ENCODE results near the gene HHLA2. TPM values are rescaled to one million over a fixed set of nuclear protein-coding genes. Genes with fewer than 3 reads are reported as not detected.

HHLA2 gene
- total RNA-seq, 3 donors from 2014 or later (not counting 1 experiment from before 2014, with no cell fraction given) = 0.09 TPM; not detected in 2

- peaks cover 8 to 9% of the 10 kb centered on the region in 2 donors for H3K27me3 Mint-ChIP-seq (ENCODE audit: low read depth in 2 of 2)
- no peak overlapping the region for H3K27ac ChIP-seq (ENCODE audit: low read length)
- H3K4me3 ChIP-seq (ENCODE audit: low read length) = no peak overlapping the region
- no peaks in the 10 kb centered on the region for H3K36me3 ChIP-seq (ENCODE audit: control insufficient read depth, insufficient read depth, low read length)
- H3K9me3 ChIP-seq (ENCODE audit: control insufficient read depth, insufficient read depth, low read length) = no peaks in the 10 kb centered on the region
- H3K9me3 Mint-ChIP-seq = no peaks in the 10 kb centered on the region
- DNase-seq = no peak
- intact Hi-C loops (cut with micrococcal nuclease) = no loop called here
- no peak for ATAC-seq
- H3K27me3 ChIP-seq (ENCODE audit: control insufficient read depth, insufficient read depth, low read length) = no peaks in the 10 kb centered on the region
- H3K36me3 Mint-ChIP-seq = no peaks in the 10 kb centered on the region
- no peak overlapping the region for H3K27ac Mint-ChIP-seq
- TF ChIP-seq, protein P1, sequence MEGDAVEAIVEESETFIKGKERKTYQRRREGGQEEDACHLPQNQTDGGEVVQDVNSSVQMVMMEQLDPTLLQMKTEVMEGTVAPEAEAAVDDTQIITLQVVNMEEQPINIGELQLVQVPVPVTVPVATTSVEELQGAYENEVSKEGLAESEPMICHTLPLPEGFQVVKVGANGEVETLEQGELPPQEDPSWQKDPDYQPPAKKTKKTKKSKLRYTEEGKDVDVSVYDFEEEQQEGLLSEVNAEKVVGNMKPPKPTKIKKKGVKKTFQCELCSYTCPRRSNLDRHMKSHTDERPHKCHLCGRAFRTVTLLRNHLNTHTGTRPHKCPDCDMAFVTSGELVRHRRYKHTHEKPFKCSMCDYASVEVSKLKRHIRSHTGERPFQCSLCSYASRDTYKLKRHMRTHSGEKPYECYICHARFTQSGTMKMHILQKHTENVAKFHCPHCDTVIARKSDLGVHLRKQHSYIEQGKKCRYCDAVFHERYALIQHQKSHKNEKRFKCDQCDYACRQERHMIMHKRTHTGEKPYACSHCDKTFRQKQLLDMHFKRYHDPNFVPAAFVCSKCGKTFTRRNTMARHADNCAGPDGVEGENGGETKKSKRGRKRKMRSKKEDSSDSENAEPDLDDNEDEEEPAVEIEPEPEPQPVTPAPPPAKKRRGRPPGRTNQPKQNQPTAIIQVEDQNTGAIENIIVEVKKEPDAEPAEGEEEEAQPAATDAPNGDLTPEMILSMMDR (IDR thresholded peaks at IDR 0.05) = no peak
- no peaks in the 10 kb centered on the region for H3K4me1 ChIP-seq (ENCODE audit: control insufficient read depth, insufficient read depth, low read length)
- 96% methylated on average over 5 of the region's 5 CpGs for WGBS (ENCODE audit: insufficient coverage)
- no peaks in the 10 kb centered on the region for H3K4me1 Mint-ChIP-seq
- no peak overlapping the region for H3K4me3 Mint-ChIP-seq
Measured at GRCh38 chr3:108346301-108347227, 50.2 kb downstream of the HHLA2 start.

DNA sequence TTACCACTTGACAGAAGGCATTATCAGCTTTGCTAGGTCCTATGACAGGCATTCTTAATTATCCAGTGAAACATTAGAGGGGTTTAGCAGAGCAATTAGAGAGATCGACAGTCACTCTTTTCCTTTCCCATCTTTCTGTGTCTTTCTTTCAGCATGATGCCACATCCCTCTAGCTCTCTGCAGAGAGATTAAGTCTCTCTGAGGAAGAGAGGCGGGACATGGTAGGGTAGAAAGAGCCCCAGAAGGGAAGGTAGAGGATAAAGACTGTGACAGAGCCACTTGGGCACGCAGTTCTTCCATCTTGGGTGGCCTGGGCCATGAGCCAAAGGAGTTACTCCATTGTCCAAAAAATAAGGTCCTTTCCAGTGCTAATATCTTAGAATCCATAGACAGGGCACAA lies 55.8 kb downstream of the HHLA2 start:
- DNase-seq (no peak), ATAC-seq (no peak)
- Mint-ChIP-seq H3K9me3 (no peaks in the 10 kb centered on the region), H3K4me3 (no peak overlapping the region), H3K36me3 (no peaks in the 10 kb centered on the region), H3K27ac (no peak overlapping the region), H3K27me3 (ENCODE audit: low read depth in 2 of 2) (peaks cover 6 to 9% of the 10 kb centered on the region in 2 donors), H3K4me1 (no peaks in the 10 kb centered on the region)
- H3K4me1 ChIP-seq (ENCODE audit: control insufficient read depth, insufficient read depth, low read length) = no peaks in the 10 kb centered on the region
- no peak overlapping the region for H3K27ac ChIP-seq (ENCODE audit: low read length)
- H3K36me3 ChIP-seq (ENCODE audit: control insufficient read depth, insufficient read depth, low read length) = no peaks in the 10 kb centered on the region
- intact Hi-C loops (cut with micrococcal nuclease) = no loop called here
- H3K9me3 ChIP-seq (ENCODE audit: control insufficient read depth, insufficient read depth, low read length) = no peaks in the 10 kb centered on the region
- no peak overlapping the region for H3K4me3 ChIP-seq (ENCODE audit: low read length)
- no peaks in the 10 kb centered on the region for H3K27me3 ChIP-seq (ENCODE audit: control insufficient read depth, insufficient read depth, low read length)
- TF ChIP-seq, protein P1 (IDR thresholded peaks at IDR 0.05) = no peak
- 81% methylated on average over 2 of the region's 3 CpGs for WGBS (ENCODE audit: insufficient coverage)

GRCh38 chr3:108354562-108354961 lies 58.2 kb downstream of the HHLA2 start:
- Histone ChIP-seq H3K9me3 (ENCODE audit: control insufficient read depth, insufficient read depth, low read length) (no peaks in the 10 kb centered on the region), H3K27me3 (ENCODE audit: control insufficient read depth, insufficient read depth, low read length) (no peaks in the 10 kb centered on the region), H3K36me3 (ENCODE audit: control insufficient read depth, insufficient read depth, low read length) (no peaks in the 10 kb centered on the region), H3K4me1 (ENCODE audit: control insufficient read depth, insufficient read depth, low read length) (no peaks in the 10 kb centered on the region), H3K4me3 (ENCODE audit: low read length) (no peak overlapping the region), H3K27ac (ENCODE audit: low read length) (no peak overlapping the region)
- no peak for DNase-seq
- intact Hi-C loops (cut with micrococcal nuclease) = no loop called here
- H3K9me3 Mint-ChIP-seq = no peaks in the 10 kb centered on the region
- no peak overlapping the region for H3K27ac Mint-ChIP-seq
- 80% methylated on average over 1 of the region's 1 CpG for WGBS (ENCODE audit: insufficient coverage)
- no peaks in the 10 kb centered on the region for H3K36me3 Mint-ChIP-seq
- H3K4me1 Mint-ChIP-seq = no peaks in the 10 kb centered on the region
- no peaks in the 10 kb centered on the region for H3K27me3 Mint-ChIP-seq (ENCODE audit: low read depth in 2 of 2)
- ATAC-seq = no peak
- H3K4me3 Mint-ChIP-seq = no peak overlapping the region
- TF ChIP-seq, protein P1 (IDR thresholded peaks at IDR 0.05) = no peak
